PC-3 (cell line): ENCODE results near the gene MYH11. TPM values are rescaled to one million over a fixed set of nuclear protein-coding genes. Genes with fewer than 3 reads are reported as not detected.
A peak's percentile ranks its signal among the peaks of the same experiment; 100 is the strongest.

Experiments
- ATAC-seq: fragments of 200-7000 bp; cut with Tn5 transposase; 2 replicates; pipeline ENCODE4 v1.9.1; 2020; ENCODE audit warnings: mild to moderate bottlenecking, moderate library complexity
- BruUV-seq: library from RNA; stranded (reverse); fragments of 400-500 nt; replicated peaks from 2 replicates; lab custom pipeline; 2021; lab: Mats Ljungman, UMichigan
- CTCF ChIA-PET: fragments of 300-600 bp; sonication (Branson Sonifier 250); formaldehyde crosslinking; loops from one replicate; lab custom pipeline; 2022; ENCODE audit warnings: antibody characterized with exemption; lab: Charles Lee
- POLR2A ChIA-PET: fragments of 300-600 bp; sonication (Branson Sonifier 250); formaldehyde crosslinking; loops from one replicate; lab custom pipeline; 2022; ENCODE audit warnings: antibody characterized with exemption; ENCODE audit not compliant: unreplicated experiment; lab: Charles Lee
- DNase-seq: peaks from one replicate; pipeline ENCODE4 v3.0.0-alpha.2; 2015
- H2AFZ ChIP-seq: fragments of 300-600 bp; sonication (generic); 2 replicates; pipeline ENCODE4 v1.6.0; 2016; ENCODE audit warnings: antibody characterized with exemption, low read length
- H3F3A ChIP-seq: fragments of 300-600 bp; sonication (generic); one replicate; pipeline ENCODE4 v1.6.0; 2017; ENCODE audit warnings: antibody characterized with exemption, low read length, control low read depth, mild to moderate bottlenecking; ENCODE audit not compliant: unreplicated experiment
- H3K27ac ChIP-seq: fragments of 300-600 bp; sonication (generic); 2 replicates; pipeline ENCODE4 v1.5.1; 2016; ENCODE audit warnings: mild to moderate bottlenecking, low read length
- H3K27me3 ChIP-seq: fragments of 300-600 bp; sonication (generic); 2 replicates; pipeline ENCODE4 v1.6.1; 2016; ENCODE audit warnings: low read length, mixed read lengths
- H3K36me3 ChIP-seq: fragments of 300-600 bp; sonication (generic); 2 replicates; pipeline ENCODE4 v1.6.1; 2016; ENCODE audit warnings: low read depth, mixed run types, low read length, mixed read lengths
- H3K4me1 ChIP-seq: fragments of 300-600 bp; sonication (generic); 2 replicates; pipeline ENCODE4 v1.5.1; 2016; ENCODE audit warnings: low read length; ENCODE audit not compliant: insufficient read depth
- H3K4me2 ChIP-seq: fragments of 300-600 bp; sonication (generic); 2 replicates; pipeline ENCODE4 v1.6.0; 2016; ENCODE audit warnings: low read length
- H3K4me3 ChIP-seq: fragments of 300-600 bp; sonication (generic); 2 replicates; pipeline ENCODE4 v1.5.1; 2016; ENCODE audit warnings: mild to moderate bottlenecking, low read length, mixed read lengths
- H3K79me2 ChIP-seq: fragments of 300-600 bp; sonication (generic); 2 replicates; pipeline ENCODE4 v1.6.1; 2017; ENCODE audit warnings: low read length, mixed read lengths
- H3K9ac ChIP-seq: fragments of 300-600 bp; sonication (generic); 2 replicates; pipeline ENCODE4 v1.6.0; 2016; ENCODE audit warnings: mild to moderate bottlenecking, low read length
- H3K9me2 ChIP-seq: fragments of 300-600 bp; sonication (generic); replicated peaks from 2 replicates; pipeline ENCODE4 v1.6.1; 2016; ENCODE audit warnings: mixed run types, low read length, mixed read lengths
- H3K9me3 ChIP-seq: fragments of 300-600 bp; sonication (generic); 2 replicates; pipeline ENCODE4 v1.6.1; 2016; ENCODE audit warnings: low read length, mixed read lengths
- H4K20me1 ChIP-seq: fragments of 300-600 bp; sonication (generic); 2 replicates; pipeline ENCODE4 v1.6.1; 2016; ENCODE audit warnings: low read length, mixed read lengths
- CTCF ChIP-seq: fragments of 300-600 bp; sonication (generic); conservative IDR thresholded peaks from 2 replicates; pipeline ENCODE4 v1.5.1; 2017; ENCODE audit warnings: antibody characterized with exemption, low read depth, mild to moderate bottlenecking, low read length
- EZH2 ChIP-seq: fragments of 300-600 bp; sonication (generic); IDR thresholded peaks from one replicate; pipeline ENCODE4 v1.6.1; 2017; ENCODE audit warnings: antibody characterized with exemption, mild to moderate bottlenecking, low read length; ENCODE audit not compliant: unreplicated experiment
- EZH2phosphoT487 ChIP-seq: fragments of 300-600 bp; sonication (generic); IDR thresholded peaks from 2 replicates; pipeline ENCODE4 v1.6.1; 2018; ENCODE audit warnings: mild to moderate bottlenecking, antibody characterized with exemption, low read length, borderline replicate concordance
- intact Hi-C: fragments of 100-400 bp; cut with micrococcal nuclease; formaldehyde crosslinking; loops from 2 replicates; pipeline ENCODE4 v1.9.0; 2023
- total RNA-seq: library from RNA; depleted of rRNA; stranded (reverse); fragments of >200 nt; gene quantifications from 2 replicates; pipeline ENCODE4 v1.2.3, GENCODE V29; 2014

Gene MYH11
- total RNA-seq, 1 experiment from 2014 or later: not detected

GRCh38 chr16:15676506-15676905, 180.3 kb downstream of the MYH11 start:
- H3K9me2 ChIP-seq: no peaks in the 10 kb centered on the region
- ATAC-seq (no peak), DNase-seq (no peak)
- no peak for TF ChIP-seq EZH2
- TF ChIP-seq CTCF: no peak
- TF ChIP-seq EZH2phosphoT487: no peak
- H3K4me1 ChIP-seq: peaks cover 21% of the 10 kb centered on the region
- no peaks in the 10 kb centered on the region for H3K36me3 ChIP-seq
- H3K4me2 ChIP-seq: no peak overlapping the region
- no peaks in the 10 kb centered on the region for H4K20me1 ChIP-seq
- H3K9me3 ChIP-seq: no peaks in the 10 kb centered on the region
- no peak overlapping the region for H3K9ac ChIP-seq
- H3K27me3 ChIP-seq: no peaks in the 10 kb centered on the region
- ChIA-PET CTCF (no interaction called here), POLR2A (no interaction called here)
- BruUV-seq: no TSS peak
- H3K79me2 ChIP-seq: peaks cover 10% of the 10 kb centered on the region
- H2AFZ ChIP-seq: no peak overlapping the region
- intact Hi-C loops: no loop called here
- no peaks in the 10 kb centered on the region for H3F3A ChIP-seq
- H3K27ac ChIP-seq: no peak overlapping the region
- no peak overlapping the region for H3K4me3 ChIP-seq

GRCh38 chr16:15674571-15674970, 182.3 kb downstream of the MYH11 start:
- CTCF ChIA-PET: no interaction called here
- H3K27me3 ChIP-seq: no peaks in the 10 kb centered on the region
- H3K9me2 ChIP-seq: no peaks in the 10 kb centered on the region
- DNase-seq (no peak), ATAC-seq (no peak)
- TF ChIP-seq EZH2: no peak
- no peak for TF ChIP-seq EZH2phosphoT487
- TF ChIP-seq CTCF: no peak
- H3K9ac ChIP-seq: no peak overlapping the region
- H3K4me2 ChIP-seq: no peak overlapping the region
- no peak overlapping the region for H3K4me3 ChIP-seq
- H2AFZ ChIP-seq: no peak overlapping the region
- POLR2A ChIA-PET: no interaction called here
- H3K79me2 ChIP-seq: peaks cover 10% of the 10 kb centered on the region
- no peaks in the 10 kb centered on the region for H4K20me1 ChIP-seq
- no peak overlapping the region for H3K27ac ChIP-seq
- no peaks in the 10 kb centered on the region for H3K9me3 ChIP-seq
- no TSS peak for BruUV-seq
- H3K4me1 ChIP-seq: peaks cover 23% of the 10 kb centered on the region
- intact Hi-C loops: no loop called here
- no peaks in the 10 kb centered on the region for H3F3A ChIP-seq
- H3K36me3 ChIP-seq: no peaks in the 10 kb centered on the region

- POLR2A ChIA-PET: interaction anchor here (0.9 kb wide), 1 partner anchor 27 kb away, joined by 4 read pairs; no protein-coding TSS in a partner anchor
- peak; percentile 98 for ATAC-seq
These were observed 184.2 kb downstream of the MYH11 start for GRCh38 chr16:15672514-15673167.

More at GRCh38 chr16:15672514-15673167, 184.2 kb downstream of the MYH11 start:
- Histone ChIP-seq H3K27me3 (no peaks in the 10 kb centered on the region), H3K4me2 (peak overlapping the region; percentile 73), H3K9me3 (no peaks in the 10 kb centered on the region), H3K27ac (peak overlapping the region; percentile 86), H3F3A (no peaks in the 10 kb centered on the region), H2AFZ (peak overlapping the region; percentile 59), H3K9me2 (no peaks in the 10 kb centered on the region), H3K36me3 (0 out of 2 replicates have a peak, but pooled peaks cover 2% of the 10 kb centered on the region), H3K4me3 (peak overlapping the region; percentile 37; the same call in 1 of the 2 replicates), H3K4me1 (peaks cover 23% of the 10 kb centered on the region), H4K20me1 (no peaks in the 10 kb centered on the region), H3K9ac (peak overlapping the region; percentile 59), H3K79me2 (peaks cover 10% of the 10 kb centered on the region)
- TSS peak; percentile 99 for BruUV-seq
- CTCF ChIA-PET: no interaction called here
- TF ChIP-seq CTCF (no peak), EZH2 (no peak), EZH2phosphoT487 (no peak)
- intact Hi-C loops: loop anchor here (2.0 kb wide), 2 partner anchors 28 to 32 kb away; no protein-coding TSS in a partner anchor
- DNase-seq: peak; percentile 92
